GM19043 (cell line): ENCODE results near the gene ZNF28.
"Not testable (repeated sequence)": the region's sequence is repeated elsewhere in the genome, so short reads cannot be mapped to it uniquely, and the experiment has no call there.

ENCODE experiments used
- ATAC-seq: cut with Tn5 transposase; IDR thresholded peaks from one replicate; pipeline ENCODE4 v1.9.1; 2021; ENCODE audit warnings: low read depth; ENCODE audit not compliant: unreplicated experiment

ZNF28 gene

GRCh38 chr19:52821204-52821960 lies at the start of gene ZNF28:
Gene ZNF28 (minus strand): TSS chr19:52821633. CDS start chr19:52817958, 3,675 bp downstream.
- ATAC-seq, result peak; percentile 94

DNA sequence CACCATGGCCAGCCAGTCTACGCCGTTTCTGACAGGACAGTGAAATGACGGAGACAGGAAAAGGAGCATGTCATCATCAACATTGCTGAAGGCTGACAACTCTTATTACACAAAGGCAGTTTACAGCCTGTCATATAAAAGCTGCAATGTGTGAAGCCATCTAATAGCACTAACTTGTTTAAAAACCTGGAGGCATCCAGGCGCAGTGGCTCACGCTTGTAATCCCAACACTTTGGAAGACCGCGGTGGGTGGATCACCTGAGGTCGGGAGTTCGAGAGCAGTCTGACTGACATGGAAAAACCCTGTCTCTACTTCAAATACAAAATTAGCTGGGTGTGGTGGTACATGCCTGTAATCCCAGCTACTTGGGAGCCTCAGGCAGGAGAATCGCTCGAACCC lies 46.6 kb upstream of the ZNF28 start:
- not testable (repeated sequence) for ATAC-seq

DNA sequence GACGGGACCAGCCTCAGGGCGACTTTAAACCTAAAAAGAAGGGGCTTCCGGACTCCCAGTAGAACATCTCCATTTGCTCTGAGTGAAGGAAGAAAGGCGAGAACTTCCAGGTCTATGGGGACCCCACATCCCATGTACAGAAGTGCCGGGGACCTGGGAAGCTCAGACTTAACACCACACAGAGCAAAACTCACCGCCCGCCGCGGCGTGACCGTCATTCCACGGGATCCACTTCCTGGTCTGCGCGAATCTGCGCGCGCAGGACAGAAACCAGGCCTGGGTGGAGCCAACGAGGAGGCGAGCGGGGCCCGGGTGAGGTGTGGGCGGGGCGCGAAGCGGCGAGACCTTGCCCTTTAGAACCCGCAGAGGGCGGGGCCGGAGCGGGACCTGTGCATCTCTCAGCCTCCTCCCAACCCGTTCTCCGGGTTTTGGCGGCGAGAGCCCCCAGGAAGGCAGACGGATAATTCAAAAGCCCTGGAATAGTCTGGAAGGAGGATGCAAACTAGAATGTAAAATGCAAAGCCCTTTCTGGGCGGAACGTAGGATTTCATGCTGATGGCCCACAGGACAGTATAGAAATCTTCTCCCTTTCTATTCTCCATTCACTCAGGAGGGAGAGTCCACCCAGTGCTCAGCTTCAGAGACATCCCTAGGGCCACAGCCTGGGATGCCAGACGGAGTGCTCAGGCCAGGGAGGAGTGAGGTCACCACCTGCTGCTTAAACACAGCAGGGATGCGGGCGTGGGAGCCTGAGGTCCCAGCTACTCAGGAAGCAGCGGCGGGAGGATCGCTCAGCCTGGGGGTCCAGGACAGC lies 36.2 kb upstream of the ZNF28 start, which contains the start of gene ZNF468:
TSS of gene ZNF468 (minus strand) at position 242 of the 814 bp plus-strand sequence. CDS start 3,347 bp downstream, outside the sequence.
- ATAC-seq, result peak; percentile 96

DNA sequence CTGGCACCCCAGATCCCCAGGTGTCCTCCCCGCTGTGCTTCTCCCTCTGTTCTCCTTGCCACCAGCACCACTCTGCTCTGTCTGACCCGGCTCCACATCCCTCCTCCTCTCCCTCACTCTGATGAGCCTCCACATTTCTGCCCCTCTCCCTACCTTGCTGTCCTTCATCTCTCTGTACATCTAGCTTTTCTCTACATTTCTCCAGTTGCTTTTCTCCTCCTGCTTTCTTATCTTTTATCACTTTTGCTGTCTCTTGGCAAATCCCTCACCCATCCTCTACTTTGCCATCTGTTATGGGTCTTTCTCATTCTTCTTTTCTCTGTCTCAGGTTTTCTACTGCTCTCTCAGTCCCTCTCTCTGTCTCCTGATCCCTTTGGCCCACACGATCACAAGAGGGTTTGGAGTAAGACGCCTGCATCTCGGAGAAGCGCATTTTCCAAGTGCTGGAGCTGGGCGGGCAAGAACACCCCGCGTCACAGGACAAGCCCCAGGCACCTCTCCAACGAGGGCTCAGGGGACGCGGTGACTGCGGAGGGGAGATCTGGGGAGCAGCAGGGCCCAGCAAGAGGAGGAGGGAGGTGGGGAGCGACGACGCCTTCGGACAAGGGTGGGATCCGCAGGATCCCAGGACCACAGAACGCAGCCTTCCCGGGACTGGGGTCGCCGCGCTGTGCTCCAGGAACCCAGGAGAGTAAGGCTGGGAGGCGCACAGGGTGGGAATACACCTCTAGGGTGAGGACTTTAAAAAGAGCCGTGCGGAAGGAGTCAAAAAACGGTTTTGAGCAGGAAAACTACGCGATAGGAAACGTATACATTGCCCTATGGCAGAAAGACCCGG lies 35.3 kb upstream of the ZNF28 start:
- peak; percentile 34 for ATAC-seq

GRCh38 chr19:52847352-52847751 lies 25.9 kb upstream of the ZNF28 start:
- ATAC-seq, result not testable (repeated sequence)

DNA sequence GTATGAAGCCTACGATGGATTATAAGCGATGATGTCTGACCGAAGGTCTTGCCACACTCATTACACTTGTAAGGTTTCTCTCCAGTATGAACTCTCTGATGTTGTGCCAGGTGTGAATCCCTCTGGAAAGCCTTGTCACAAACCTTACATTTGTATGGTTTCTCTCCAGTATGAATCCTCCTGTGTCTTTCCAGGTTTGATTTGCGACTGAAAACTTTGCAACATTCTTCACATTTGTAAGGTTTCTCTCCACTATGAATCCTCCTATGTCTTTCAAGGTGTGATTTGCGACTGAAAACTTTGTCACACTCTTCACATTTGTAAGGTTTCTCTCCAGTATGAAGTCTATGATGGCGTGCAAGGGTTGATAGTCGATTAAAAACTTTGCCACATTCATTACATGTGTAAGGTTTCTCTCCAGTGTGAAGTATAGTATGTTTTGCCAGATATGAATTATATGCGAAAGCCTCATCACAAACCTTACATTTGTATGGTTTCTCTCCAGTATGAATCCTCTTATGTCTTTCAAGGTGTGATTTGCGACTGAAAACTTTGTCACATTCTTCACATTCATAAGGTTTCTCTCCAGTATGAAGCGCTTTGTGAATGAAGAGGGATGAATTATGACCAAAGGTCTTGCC lies 19.5 kb upstream of the ZNF28 start:
- ATAC-seq, result not testable (repeated sequence)

GRCh38 chr19:52834289-52834688 lies 12.9 kb upstream of the ZNF28 start:
- ATAC-seq, result not testable (repeated sequence)

DNA sequence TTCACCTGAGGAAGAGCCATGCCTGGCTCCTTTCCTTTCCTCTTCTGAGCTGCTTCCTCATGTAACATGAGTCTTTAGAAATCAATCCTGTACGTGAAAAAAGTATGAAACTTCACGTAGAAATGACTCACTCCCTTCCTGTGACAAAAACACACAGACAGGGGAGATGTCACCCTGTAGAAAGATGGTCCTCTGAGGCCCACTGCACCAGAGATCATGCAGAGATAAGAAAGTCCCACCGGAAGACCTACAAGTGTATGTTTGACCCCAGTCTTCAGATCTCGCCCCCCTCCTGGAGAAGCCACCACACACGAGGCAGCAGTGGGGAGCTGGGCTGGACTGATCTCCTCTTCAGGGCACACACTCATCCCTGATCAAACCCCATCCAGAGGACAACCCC lies 12.1 kb upstream of the ZNF28 start:
- ATAC-seq, result not testable (repeated sequence)

DNA sequence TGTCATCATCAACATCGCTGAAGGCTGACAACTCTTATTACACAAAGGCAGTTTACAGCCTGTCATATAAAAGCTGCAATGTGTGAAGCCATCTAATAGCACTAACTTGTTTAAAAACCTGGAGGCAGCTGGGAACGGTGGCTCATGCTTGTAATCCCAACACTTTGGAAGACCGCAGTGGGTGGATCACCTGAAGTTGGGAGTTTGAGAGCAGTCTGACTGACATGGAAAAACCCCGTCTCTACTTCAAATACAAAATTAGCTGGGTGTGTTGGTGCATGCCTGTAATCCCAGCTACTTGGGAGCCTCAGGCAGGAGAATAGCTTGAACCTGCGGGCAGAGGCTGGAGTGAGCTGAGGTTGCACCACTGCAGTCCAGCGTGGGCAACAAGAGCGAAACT lies 8.4 kb upstream of the ZNF28 start:
- ATAC-seq, result not testable (repeated sequence)

DNA sequence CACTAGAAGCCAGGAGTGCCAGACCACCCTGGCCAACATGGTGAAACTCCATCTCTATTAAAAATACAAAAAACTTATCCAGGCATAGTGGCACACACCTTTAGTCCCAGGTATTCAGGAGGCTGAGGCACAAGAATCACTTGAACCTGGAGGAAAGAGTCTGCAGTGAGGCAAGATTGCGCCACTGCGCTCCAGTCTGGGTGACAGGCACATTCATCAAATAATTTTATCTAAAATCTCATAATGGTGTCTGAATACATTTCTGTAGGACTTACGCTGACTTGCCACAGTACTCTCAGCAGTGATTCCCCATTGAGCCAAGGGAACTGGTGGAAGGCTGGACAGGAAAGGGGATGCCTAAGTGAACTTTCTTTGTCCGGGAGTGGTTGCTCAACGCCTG lies 4.3 kb upstream of the ZNF28 start:
- ATAC-seq, result no peak

DNA sequence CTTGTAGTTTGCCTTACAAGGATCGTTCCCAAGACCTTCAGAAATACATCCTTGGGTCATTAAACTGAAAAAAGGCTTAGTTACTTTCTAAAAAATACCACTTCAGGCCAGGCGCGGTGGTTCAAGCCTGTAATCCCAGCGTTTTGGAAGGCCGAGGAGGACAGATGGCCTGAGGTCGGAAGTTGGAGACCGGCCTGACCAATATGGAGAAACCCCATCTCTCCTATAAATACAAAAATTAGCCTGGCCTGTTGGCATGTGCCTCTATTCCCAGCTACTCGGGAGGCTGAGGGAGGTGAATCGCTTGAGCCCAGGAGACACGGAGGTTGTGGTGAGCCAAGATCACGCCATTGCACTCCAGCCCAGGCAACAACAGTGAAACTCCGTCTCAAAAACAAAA lies 2.2 kb upstream of the ZNF28 start:
- ATAC-seq, result no peak

GRCh38 chr19:52820472-52821203 lies 795 bp downstream of the ZNF28 start:
- not testable (repeated sequence) for ATAC-seq

- ATAC-seq, result no peak
Measured at GRCh38 chr19:52809801-52810200, 11.6 kb downstream of the ZNF28 start.

DNA sequence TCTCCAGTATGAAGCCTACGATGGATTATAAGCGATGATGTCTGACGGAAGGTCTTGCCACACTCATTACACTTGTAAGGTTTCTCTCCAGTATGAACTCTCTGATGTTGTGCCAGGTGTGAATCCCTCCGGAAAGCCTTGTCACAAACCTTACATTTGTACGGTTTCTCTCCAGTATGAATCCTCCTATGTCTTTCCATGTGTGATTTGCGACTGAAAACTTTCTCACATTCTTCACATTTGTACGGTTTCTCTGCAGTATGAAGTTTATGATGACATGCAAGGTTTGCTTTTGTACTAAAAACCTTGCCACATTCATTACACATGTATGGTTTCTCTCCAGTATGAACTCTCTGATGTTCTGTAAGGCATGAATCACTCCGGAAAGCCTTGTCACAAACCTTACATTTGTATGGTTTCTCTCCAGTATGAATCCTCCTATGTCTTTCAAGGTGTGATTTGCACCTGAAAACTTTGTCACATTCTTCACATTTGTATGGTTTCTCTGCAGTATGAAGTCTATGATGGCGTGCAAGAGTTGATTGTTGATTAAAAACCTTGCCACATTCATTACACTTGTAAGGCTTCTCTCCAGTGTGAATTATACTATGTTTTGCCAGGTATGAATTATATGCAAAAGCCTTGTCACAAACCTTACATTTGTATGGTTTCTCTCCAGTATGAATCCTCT lies 21.3 kb downstream of the ZNF28 start:
- ATAC-seq, result not testable (repeated sequence)

DNA sequence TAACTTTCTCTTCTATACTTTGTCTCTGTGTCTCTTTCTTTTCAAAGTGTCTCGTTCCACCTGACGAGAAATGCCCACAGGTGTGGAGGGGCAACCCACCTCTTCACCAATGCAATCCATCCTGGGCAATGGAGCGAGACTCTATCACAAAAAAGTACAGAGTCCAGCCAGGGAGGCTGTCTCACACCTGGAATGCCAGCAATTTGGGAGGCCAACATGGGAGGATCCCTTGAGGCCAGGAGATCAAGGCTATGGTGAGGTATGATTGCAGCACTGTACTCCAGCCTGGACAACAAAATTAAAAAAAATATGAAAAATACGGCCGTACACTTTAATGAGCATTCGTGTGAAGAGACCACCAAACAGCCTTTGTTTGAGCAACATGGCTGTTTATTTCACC lies 32.0 kb downstream of the ZNF28 start:
- ATAC-seq, result no peak

DNA sequence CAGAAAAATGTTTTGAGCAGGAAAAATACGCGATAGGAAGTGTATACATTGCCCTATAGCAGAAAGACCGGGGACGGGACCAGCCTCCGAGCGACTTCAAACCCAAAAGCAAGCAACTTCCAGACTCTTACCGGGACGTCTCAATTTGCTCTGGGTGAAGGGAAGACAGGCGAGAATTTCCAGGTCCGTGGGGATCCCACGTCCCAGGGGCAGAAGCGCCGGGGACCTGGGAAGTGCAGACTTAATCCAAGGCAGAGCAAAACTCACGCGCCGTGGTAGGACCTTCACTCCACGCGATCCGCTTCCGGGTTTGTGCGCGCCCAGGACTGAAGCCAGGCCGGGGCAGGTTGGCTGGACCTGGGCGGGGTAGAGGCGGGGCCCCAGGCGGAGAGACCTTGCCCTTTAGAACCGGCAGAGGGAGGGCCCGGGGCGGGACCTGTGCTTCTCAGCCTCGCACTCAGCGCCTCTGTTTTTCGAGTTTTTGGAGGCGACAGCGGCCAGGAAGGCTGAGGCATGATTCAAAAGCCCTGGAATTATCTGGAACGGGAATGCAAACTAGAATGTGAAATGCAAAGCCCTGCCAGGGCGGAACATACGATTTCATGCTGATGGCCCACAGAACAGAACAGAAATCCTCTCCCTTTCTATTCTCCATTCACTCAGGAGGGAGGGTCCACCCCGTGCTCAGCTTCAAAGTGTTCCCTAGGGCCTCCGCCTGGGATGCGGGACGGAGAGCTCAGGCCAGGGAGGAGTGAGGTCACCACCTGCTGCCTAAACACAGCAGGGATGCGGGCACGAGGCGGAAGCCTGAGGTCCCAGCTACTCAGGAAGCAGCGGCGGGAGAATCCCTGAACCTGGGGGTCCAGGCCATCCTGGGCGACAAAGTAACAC lies 34.7 kb downstream of the ZNF28 start, which contains the start of gene ZNF600:
TSS of gene ZNF600 (minus strand) at position 328 of the 891 bp plus-strand sequence. CDS start 7,903 bp downstream, outside the sequence.
- peak; percentile 87 for ATAC-seq

DNA sequence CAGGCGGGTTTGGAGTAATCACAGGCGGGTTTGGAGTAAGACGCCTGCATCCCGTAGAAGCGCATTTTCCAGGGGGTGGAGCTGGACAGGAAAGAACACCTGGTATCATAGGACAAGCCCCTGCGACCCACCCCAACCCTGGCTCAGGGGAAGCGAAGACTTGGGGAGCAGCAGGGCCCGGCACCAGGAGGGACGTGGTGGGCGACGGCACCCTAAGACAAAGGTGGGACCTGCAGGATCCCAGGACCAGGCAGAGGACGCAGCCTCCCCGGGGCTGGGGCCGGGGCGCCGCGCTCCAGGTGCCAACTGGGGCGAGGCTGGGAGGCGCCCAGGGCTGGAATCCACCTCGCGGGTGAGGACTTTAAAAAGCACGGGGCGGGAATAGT lies 35.4 kb downstream of the ZNF28 start:
- no peak for ATAC-seq

GRCh38 chr19:52785506-52785905 lies 35.9 kb downstream of the ZNF28 start:
- no peak for ATAC-seq
